Tibial nerve (tissue), 4 donors: ENCODE results near the gene SSBP2.

ENCODE experiments used
- CTCF ChIP-seq, 5 experiments: fragments of 200-600 bp in 3 of 5; fragments of 450-650 bp in 2 of 5; sonication (generic) in 3 of 5; IDR thresholded peaks; one replicate each; pipeline ENCODE4 v1.5.1; 2016 to 2019; ENCODE audit warnings: antibody characterized with exemption in 5 of 5, mild to moderate bottlenecking in 3 of 5, moderate library complexity in 2 of 5
- EP300 ChIP-seq, 2 donors: sonication (generic); formaldehyde crosslinking; IDR thresholded peaks; one replicate each; pipeline ENCODE4 v1.6.1; 2017; ENCODE audit warnings: antibody characterized with exemption in 2 of 2, mild to moderate bottlenecking in 1 of 2
- POLR2A ChIP-seq, 2 donors: fragments of 450-650 bp; IDR thresholded peaks; one replicate each; pipeline ENCODE4 v1.6.1; 2017; ENCODE audit warnings: antibody characterized with exemption in 2 of 2, mild to moderate bottlenecking in 2 of 2, moderate library complexity in 2 of 2

- no peak for TF ChIP-seq CTCF (IDR thresholded peaks at IDR 0.05)
- TF ChIP-seq POLR2A (IDR thresholded peaks at IDR 0.05), result no peak
- no peak for TF ChIP-seq EP300 (IDR thresholded peaks at IDR 0.05)
Measured at GRCh38 chr5:81558188-81558587, 192.7 kb downstream of the SSBP2 start.
